GM18519 (cell line): Measurements from ENCODE around the gene IFT80.

Source experiments
- ATAC-seq: cut with Tn5 transposase; IDR thresholded peaks from one replicate; pipeline ENCODE4 v1.9.1; 2021; ENCODE audit warnings: mild to moderate bottlenecking, moderate library complexity; ENCODE audit not compliant: unreplicated experiment, low FRiP score

The IFT80 gene

DNA sequence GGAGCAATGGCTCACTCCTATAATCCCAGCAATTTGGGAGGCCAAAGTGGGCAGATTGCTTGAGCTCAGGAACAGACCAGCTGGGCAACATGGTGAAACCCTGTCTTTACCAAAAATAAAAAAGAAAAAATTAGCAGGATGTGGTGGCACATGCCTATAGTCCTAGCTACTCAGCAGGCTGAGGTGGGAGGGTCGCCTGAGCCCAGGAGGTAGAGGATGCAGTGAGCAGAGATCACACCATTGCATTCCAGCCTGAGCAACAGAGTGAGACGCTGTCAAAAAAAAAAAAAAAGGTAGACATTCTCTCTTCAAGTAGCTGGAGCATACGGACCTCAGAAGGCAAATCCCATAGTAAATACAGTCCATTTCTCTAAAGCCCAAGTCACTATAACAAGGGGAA, 180.9 kb downstream of the IFT80 start:
- ATAC-seq, result no peak

DNA sequence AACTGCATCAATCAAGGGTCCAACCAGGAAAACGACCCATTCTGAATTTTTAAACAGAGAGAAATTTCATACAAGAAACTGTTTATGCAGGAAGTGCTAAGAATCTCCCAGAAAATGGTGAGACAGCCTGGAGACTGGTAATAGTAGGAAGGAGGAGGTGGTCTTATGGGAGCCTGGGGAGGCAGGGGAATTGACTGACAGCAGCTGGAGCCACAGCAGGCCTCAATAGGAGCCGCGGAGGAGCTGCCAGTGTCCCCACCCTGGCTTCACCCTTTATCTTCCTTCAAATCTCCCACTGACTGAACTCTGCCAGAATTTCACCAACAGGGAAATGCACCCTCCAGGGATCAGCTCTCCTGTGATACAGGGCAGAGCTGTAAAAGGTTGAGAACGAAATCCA, 181.3 kb downstream of the IFT80 start:
- no peak for ATAC-seq

DNA sequence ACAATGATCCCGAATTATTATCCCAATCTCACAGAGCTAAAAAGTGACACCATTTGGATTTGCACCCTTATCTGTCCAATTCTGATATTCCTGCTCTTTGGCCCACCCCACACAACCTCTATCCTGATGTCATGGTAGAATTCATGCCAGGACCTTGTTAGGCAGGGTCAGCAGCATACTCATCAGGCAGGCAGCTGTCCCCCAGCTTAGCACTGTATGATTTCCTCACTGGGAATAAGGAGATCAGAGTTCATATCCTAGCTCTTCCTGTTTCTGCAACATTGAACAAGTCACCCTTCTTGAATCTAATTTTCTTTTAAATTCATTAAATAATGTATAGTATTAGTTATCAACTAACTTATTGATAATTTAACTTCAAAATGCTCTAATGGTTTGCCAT, 185.8 kb downstream of the IFT80 start:
- no peak for ATAC-seq

DNA sequence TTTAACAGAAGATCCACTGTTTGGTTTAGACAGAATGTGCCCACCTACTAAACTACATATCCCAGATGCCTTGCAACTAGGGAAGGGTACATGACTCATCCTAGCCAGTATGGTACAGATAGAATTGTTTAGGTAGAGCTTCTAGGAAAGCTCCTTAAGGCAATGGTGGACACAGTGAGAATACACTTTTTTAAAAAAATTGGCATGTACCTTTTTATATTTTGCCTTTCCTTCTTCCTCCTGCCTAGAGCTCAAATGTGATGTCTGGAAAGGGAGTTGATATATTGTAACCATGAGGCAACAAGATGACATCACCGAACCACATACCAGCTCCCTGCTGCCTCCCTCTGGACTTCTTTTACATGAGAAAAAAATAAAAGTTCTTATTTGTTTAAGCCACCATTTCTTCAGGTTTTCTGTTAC, 188.2 kb downstream of the IFT80 start:
- no peak for ATAC-seq

DNA sequence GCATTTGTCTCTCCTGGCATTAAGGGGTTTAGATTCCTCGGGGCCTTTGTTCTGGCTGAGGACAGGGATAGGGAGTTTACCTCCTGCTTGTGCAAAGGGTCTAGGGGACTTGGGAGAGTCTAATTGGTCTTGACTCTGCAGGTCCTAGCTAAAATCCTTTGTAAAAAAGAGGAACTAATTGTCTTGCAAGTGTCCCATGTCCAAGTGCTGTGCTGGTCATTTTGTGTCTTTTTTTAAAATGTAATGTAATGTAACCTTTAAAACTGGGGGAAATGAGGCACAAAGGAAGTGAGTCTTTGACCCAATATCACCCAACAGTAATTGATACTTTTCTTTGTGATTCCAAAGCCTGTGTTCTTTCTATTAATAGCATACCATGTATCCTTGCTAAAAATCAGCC, 188.7 kb downstream of the IFT80 start:
- ATAC-seq, result no peak
